GM12872 (cell line): ENCODE data around the gene MRRF.

Source experiments
- TF ChIP-seq, protein P1 (sequence below): IDR thresholded peaks from 3 replicates; pipeline ENCODE4 v1.5.1; 2011; ENCODE audit warnings: low read depth, mild to moderate bottlenecking, low read length, moderate library complexity; ENCODE audit not compliant: insufficient read depth

Gene MRRF

DNA sequence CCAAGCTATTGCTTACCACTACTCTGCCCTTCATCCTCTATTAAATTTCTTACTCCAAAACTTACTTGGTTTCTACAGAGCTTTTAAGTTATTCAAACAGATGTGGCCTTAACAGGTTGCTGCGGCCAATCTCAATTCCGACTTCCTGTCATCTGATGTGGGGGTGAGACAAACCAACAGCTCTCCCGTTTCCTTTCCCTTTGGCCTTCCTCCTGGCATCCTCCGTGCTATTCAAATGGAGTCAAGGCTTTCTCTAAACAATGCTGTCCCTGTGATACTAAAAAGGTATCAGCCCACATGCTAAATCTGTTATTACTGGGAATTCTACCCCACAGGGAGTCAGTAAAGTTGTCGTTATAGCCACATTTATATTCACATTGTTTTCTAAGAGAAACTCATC is 11.9 kb upstream of the MRRF start:
- TF ChIP-seq, protein P1, sequence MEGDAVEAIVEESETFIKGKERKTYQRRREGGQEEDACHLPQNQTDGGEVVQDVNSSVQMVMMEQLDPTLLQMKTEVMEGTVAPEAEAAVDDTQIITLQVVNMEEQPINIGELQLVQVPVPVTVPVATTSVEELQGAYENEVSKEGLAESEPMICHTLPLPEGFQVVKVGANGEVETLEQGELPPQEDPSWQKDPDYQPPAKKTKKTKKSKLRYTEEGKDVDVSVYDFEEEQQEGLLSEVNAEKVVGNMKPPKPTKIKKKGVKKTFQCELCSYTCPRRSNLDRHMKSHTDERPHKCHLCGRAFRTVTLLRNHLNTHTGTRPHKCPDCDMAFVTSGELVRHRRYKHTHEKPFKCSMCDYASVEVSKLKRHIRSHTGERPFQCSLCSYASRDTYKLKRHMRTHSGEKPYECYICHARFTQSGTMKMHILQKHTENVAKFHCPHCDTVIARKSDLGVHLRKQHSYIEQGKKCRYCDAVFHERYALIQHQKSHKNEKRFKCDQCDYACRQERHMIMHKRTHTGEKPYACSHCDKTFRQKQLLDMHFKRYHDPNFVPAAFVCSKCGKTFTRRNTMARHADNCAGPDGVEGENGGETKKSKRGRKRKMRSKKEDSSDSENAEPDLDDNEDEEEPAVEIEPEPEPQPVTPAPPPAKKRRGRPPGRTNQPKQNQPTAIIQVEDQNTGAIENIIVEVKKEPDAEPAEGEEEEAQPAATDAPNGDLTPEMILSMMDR, result no peak

DNA sequence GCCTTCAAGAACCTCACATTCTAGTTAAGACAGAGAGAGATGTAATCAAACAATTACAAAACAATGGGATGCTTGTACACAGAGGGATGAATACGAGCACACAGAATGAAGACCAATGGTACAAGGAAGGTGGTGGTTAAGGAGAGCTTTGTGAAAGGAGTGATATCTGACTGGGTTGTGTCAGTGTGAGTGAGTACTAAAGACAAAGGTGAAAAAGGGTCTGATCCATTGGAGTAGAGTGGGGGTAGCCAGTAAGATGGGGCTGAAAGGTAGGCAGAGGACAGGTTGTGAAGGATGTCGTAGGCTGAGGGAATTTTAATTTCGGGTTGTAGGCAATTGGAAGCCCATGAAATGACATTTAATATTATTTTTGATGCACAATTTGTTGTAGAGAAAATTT is 9.9 kb upstream of the MRRF start:
- TF ChIP-seq, protein P1, result no peak

DNA sequence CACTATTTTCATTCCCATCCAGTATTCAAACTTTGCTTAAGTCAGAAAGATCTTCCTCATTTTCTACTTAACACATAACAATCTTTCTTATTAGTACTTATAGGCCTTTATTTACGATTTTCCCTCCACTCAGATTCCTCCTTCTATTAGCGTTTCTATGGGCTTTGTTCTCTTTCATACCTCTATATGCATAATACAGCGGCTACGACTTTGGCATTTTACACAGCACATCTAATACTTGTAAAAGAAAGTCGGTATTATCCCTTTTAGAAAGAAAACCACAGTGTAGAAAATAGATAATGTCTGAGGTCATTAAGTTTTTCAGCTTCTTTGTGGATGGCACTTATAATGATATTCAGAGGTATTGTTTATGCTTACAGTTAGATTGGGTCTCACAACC is 8.5 kb upstream of the MRRF start:
- TF ChIP-seq, protein P1, result no peak

DNA sequence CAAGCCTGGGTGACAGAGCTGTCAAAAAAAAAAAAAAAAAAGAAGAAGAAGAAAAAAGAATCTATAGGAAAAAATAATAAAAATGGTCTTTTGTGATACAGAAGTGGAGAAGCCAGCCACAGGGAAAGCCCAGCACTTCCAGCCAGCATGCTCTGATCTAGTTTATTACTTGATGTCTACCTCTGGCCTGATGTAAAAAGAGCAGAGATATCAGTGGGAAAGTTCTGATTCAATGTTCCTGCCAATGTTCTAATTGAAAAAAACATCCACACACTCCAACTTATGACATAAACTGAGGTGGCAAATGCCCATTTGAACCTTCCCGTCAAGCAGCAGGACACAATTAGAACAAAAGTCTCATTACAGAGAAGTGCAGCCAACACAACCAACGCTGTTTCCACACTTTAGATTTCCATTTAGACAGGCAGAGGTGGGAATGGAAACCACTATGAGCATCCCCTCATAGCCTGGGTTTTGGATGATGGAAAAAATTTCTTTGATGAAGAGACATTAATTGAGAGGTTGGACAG is 5.7 kb upstream of the MRRF start:
- TF ChIP-seq, protein P1, result no peak

DNA sequence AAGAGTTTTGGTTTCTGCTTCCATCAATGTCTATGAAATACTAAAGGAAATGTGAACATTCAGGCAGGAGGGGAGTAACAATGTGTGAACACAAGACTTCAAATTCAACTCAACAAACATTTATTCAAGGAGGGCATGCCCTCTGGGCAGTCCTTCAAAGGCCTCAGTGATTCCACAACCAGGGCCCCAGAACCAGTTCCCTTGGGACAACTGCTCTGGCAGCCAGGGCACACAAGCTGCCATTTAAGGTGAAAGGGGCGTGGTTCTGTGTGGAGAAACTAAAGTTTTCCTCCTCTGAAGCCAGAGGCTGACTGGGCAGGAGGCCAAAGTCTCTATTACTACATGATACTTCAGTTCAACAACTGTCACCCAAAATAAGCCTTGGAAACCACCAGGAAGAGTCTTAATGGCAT is 3.2 kb upstream of the MRRF start:
- TF ChIP-seq, protein P1, result no peak

DNA sequence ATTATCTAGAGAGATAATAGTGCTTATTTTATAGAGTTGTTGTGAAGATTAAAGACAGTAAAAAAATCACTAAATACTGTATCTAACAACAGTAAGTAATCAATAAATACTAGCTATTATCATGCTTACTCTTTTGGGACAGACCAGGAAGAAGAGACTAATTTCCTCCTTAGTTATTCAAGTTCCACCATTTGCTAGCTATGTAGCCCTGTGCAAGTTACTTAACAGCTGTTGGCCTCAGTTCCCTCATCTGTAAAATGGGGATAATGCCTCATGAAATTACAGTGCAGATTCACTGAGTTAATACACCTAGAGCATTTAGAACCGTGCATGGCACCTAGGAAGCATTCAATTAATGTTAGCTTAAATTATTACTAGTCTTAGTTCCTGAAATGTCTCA is 2.6 kb upstream of the MRRF start:
- TF ChIP-seq, protein P1, result no peak

DNA sequence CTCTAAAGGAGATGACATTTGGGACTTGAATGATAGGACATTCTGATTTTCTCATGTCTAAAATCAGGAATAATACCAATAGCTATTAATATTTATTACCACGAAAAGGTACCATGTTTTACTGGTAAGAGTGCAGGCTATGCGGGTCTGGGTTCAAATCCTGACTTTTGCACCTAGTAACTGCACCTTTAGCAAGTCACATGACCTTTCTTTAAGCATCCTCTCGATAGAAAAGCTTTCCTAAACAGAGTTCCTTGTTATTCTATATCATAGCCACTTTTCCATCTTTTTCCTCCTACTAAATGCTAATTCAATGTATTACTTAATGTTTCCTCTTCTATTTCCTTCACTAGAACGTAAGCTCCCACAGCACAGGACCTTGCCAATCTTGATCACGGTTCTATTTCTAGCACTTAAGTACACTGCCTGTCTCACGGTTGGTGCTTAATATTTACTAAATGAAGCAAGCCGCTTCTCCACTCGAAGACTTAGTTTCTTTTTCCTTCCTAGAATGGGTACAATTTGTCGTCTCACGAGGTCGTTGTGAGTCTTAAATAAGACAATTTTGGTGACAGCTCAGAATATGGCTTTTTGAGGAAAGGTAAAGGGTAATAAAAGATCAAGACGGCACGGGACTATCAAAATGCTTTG is 858 bp upstream of the MRRF start:
- TF ChIP-seq, protein P1, result no peak
